Panc1 (cell line): ENCODE data around the gene KCNN2. TPM values are rescaled to one million over a fixed set of nuclear protein-coding genes. Genes with fewer than 3 reads are reported as not detected.

ENCODE experiments used
- ATAC-seq: fragments of 200-7000 bp; cut with Tn5 transposase; 2 replicates; pipeline ENCODE4 v1.9.1; 2020; ENCODE audit warnings: mild to moderate bottlenecking, moderate library complexity
- BruUV-seq: library from RNA; stranded (reverse); fragments of 400-500 nt; replicated peaks from 2 replicates; lab custom pipeline; 2021; lab: Mats Ljungman, UMichigan
- CTCF ChIA-PET: fragments of 300-600 bp; sonication (Branson Sonifier 250); formaldehyde crosslinking; loops from one replicate; lab custom pipeline; 2022; ENCODE audit warnings: antibody characterized with exemption; lab: Charles Lee
- POLR2A ChIA-PET: fragments of 300-600 bp; sonication (Branson Sonifier 250); formaldehyde crosslinking; loops from one replicate; lab custom pipeline; 2022; ENCODE audit warnings: antibody characterized with exemption; lab: Charles Lee
- DNase-seq: peaks from one replicate; pipeline ENCODE4 v3.0.0-alpha.2; 2010; ENCODE audit warnings: low read depth, low spot score
- H3K27ac ChIP-seq: 2 replicates; pipeline ENCODE4 v1.5.1; 2011; ENCODE audit warnings: mild to moderate bottlenecking, low read length, inconsistent platforms
- H3K27me3 ChIP-seq: fragments of 200-500 bp; sonication (Bioruptor generic); 2 replicates; pipeline ENCODE4 v1.6.0; 2014; ENCODE audit warnings: low read length, inconsistent platforms; ENCODE audit not compliant: control insufficient read depth, insufficient read depth
- H3K36me3 ChIP-seq: fragments of 200-500 bp; sonication (Bioruptor generic); 2 replicates; pipeline ENCODE4 v1.5.1; 2014; ENCODE audit warnings: inconsistent platforms, mild to moderate bottlenecking, low read length, moderate library complexity; ENCODE audit not compliant: control insufficient read depth, insufficient read depth
- H3K4me1 ChIP-seq: 2 replicates; pipeline ENCODE4 v1.5.1; 2011; ENCODE audit warnings: inconsistent platforms, mild to moderate bottlenecking, low read length, moderate library complexity; ENCODE audit not compliant: control insufficient read depth, insufficient read depth
- H3K4me3 ChIP-seq, 2 experiments: 2 replicates each; pipeline ENCODE4 v1.5.1; 2011 to 2012; ENCODE audit warnings: low read depth in 2 of 2, low read length in 2 of 2, mild to moderate bottlenecking in 2 of 2, inconsistent platforms in 1 of 2, moderate library complexity in 1 of 2
- H3K9me3 ChIP-seq: fragments of 200-500 bp; sonication (Bioruptor generic); 2 replicates; pipeline ENCODE4 v1.5.1; 2014; ENCODE audit warnings: low read depth, mild to moderate bottlenecking, inconsistent platforms, low read length, moderate library complexity; ENCODE audit not compliant: control insufficient read depth, insufficient read depth
- POLR2AphosphoS5 ChIP-seq: IDR thresholded peaks from 2 replicates; pipeline ENCODE4 v1.6.1; 2012; ENCODE audit warnings: mild to moderate bottlenecking, low read depth, low read length, moderate library complexity
- REST ChIP-seq, 2 experiments: IDR thresholded peaks; 2 replicates each; pipeline ENCODE4 v1.6.1; 2011 to 2012; ENCODE audit warnings: low read depth in 2 of 2, control low read depth in 1 of 2, low read length in 1 of 2, mild to moderate bottlenecking in 1 of 2, moderate library complexity in 1 of 2; ENCODE audit not compliant: insufficient read depth in 1 of 2
- SIN3A ChIP-seq: IDR thresholded peaks from 2 replicates; pipeline ENCODE4 v1.6.1; 2012; ENCODE audit warnings: low read depth, mild to moderate bottlenecking, low read length, moderate library complexity, borderline replicate concordance; ENCODE audit not compliant: insufficient read depth
- TCF7L2 ChIP-seq: IDR thresholded peaks from 2 replicates; pipeline ENCODE4 v1.6.1; 2011; ENCODE audit warnings: mild to moderate bottlenecking, low read depth, low read length, inconsistent platforms
- in situ Hi-C: cut with HindIII; loops from 2 replicates; pipeline ENCODE4 v1.10.0; 2016; ENCODE audit warnings: low sequenced_read_pairs, low pct_unique_long_range_greater_than_20kb
- intact Hi-C: fragments of 100-400 bp; cut with micrococcal nuclease; formaldehyde crosslinking; loops from one replicate; pipeline ENCODE4 v1.10.0; 2022; ENCODE audit not compliant: unreplicated experiment
- total RNA-seq: library from RNA; stranded (reverse); gene quantifications from one replicate; pipeline ENCODE4 v1.2.1, GENCODE V29; 2021; ENCODE audit not compliant: unreplicated experiment
- TF ChIP-seq, protein P1 (sequence below): fragments of 450-650 bp; IDR thresholded peaks from 2 replicates; pipeline ENCODE4 v1.5.1; 2017; ENCODE audit warnings: mild to moderate bottlenecking

Gene KCNN2
- total RNA-seq, 1 experiment from 2014 or later, result not detected

GRCh38 chr5:114419959-114420358 lies 58.1 kb downstream of the KCNN2 start:
- DNase-seq, result no peak
- peaks cover 2% of the 10 kb centered on the region; the same call in 1 of the 2 replicates for H3K27me3 ChIP-seq
- intact Hi-C loops (no loop called here), in situ Hi-C loops (no loop called here)
- ATAC-seq, result no peak
- H3K36me3 ChIP-seq, result no peaks in the 10 kb centered on the region
- H3K4me3 ChIP-seq, result no peak overlapping the region
- CTCF ChIA-PET, result no interaction called here
- no peaks in the 10 kb centered on the region for H3K4me1 ChIP-seq
- no TSS peak for BruUV-seq
- TF ChIP-seq, protein P1, sequence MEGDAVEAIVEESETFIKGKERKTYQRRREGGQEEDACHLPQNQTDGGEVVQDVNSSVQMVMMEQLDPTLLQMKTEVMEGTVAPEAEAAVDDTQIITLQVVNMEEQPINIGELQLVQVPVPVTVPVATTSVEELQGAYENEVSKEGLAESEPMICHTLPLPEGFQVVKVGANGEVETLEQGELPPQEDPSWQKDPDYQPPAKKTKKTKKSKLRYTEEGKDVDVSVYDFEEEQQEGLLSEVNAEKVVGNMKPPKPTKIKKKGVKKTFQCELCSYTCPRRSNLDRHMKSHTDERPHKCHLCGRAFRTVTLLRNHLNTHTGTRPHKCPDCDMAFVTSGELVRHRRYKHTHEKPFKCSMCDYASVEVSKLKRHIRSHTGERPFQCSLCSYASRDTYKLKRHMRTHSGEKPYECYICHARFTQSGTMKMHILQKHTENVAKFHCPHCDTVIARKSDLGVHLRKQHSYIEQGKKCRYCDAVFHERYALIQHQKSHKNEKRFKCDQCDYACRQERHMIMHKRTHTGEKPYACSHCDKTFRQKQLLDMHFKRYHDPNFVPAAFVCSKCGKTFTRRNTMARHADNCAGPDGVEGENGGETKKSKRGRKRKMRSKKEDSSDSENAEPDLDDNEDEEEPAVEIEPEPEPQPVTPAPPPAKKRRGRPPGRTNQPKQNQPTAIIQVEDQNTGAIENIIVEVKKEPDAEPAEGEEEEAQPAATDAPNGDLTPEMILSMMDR, result no peak
- no peak for TF ChIP-seq REST (IDR thresholded peaks at IDR 0.05; ENCODE audit: insufficient read depth in 1 of 2, low read depth in 2 of 2, low read length in 1 of 2)
- POLR2A ChIA-PET, result no interaction called here
- H3K9me3 ChIP-seq, result no peaks in the 10 kb centered on the region
- H3K27ac ChIP-seq, result no peak overlapping the region

GRCh38 chr5:114427204-114427603 lies 65.3 kb downstream of the KCNN2 start:
- no peak overlapping the region for H3K4me3 ChIP-seq
- no peak overlapping the region for H3K27ac ChIP-seq
- DNase-seq (no peak), ATAC-seq (no peak)
- H3K36me3 ChIP-seq, result no peaks in the 10 kb centered on the region
- no peaks in the 10 kb centered on the region for H3K27me3 ChIP-seq
- BruUV-seq, result no TSS peak
- ChIA-PET CTCF (no interaction called here), POLR2A (no interaction called here)
- intact Hi-C loops (no loop called here), in situ Hi-C loops (no loop called here)
- H3K9me3 ChIP-seq, result no peaks in the 10 kb centered on the region
- TF ChIP-seq REST (IDR thresholded peaks at IDR 0.05; ENCODE audit: insufficient read depth in 1 of 2, low read depth in 2 of 2, low read length in 1 of 2) (no peak), SIN3A (no peak), TCF7L2 (no peak), POLR2AphosphoS5 (no peak)
- TF ChIP-seq, protein P1, result no peak
- no peaks in the 10 kb centered on the region for H3K4me1 ChIP-seq
